Ovary (tissue), 3 donors: Measurements from ENCODE around the gene KCNK6.

Experiments used
- POLR2A ChIP-seq: fragments of 450-650 bp; IDR thresholded peaks from one replicate; pipeline ENCODE4 v1.6.1; 2017; ENCODE audit warnings: antibody characterized with exemption, mild to moderate bottlenecking, moderate library complexity
- TF ChIP-seq, protein P1 (sequence below), 3 donors: fragments of 450-650 bp in 2 of 3; fragments of 200-600 bp in 1 of 3; IDR thresholded peaks; one replicate each; pipeline versions ENCODE4 v1.5.1 to v1.8.0; 2016 to 2022; ENCODE audit warnings: antibody characterized with exemption in 3 of 3, mild to moderate bottlenecking in 1 of 3
- donor health status: DM: no; HTN: no; CAD: no.

DNA sequence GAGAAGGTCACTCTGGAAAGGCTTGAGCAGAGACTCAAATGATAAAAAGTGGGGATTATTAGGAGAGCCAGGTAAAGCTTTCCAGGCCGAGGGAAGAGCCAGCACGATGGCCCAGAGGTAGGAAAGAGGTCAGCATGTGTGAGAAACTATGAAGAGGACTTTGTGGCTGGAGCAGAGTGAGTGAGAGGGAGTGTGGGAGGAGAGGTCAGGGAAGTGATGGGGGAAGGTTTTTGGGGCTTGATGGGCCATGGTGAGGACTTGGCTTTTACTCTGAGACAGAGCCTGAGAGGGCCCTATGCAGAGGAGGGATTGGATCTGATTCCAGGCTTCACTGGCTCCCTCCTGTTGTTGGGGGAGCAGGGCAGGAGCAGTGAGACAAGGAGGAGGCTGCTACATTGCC is 21.3 kb downstream of the KCNK6 start:
- no peak for TF ChIP-seq POLR2A
- TF ChIP-seq, protein P1, sequence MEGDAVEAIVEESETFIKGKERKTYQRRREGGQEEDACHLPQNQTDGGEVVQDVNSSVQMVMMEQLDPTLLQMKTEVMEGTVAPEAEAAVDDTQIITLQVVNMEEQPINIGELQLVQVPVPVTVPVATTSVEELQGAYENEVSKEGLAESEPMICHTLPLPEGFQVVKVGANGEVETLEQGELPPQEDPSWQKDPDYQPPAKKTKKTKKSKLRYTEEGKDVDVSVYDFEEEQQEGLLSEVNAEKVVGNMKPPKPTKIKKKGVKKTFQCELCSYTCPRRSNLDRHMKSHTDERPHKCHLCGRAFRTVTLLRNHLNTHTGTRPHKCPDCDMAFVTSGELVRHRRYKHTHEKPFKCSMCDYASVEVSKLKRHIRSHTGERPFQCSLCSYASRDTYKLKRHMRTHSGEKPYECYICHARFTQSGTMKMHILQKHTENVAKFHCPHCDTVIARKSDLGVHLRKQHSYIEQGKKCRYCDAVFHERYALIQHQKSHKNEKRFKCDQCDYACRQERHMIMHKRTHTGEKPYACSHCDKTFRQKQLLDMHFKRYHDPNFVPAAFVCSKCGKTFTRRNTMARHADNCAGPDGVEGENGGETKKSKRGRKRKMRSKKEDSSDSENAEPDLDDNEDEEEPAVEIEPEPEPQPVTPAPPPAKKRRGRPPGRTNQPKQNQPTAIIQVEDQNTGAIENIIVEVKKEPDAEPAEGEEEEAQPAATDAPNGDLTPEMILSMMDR (IDR thresholded peaks at IDR 0.05), result no peak
